Activated CD4-positive, alpha-beta memory T cell treated with anti-CD3 and anti-CD28 coated beads for 36 hours (primary cell): Measurements from ENCODE around the gene SERGEF. TPM values are rescaled to one million over a fixed set of nuclear protein-coding genes. Genes with fewer than 3 reads are reported as not detected.

ENCODE experiments used
- CTCF ChIA-PET: fragments of 350-600 bp; sonication (Branson Sonifier 250); formaldehyde crosslinking; loops from one replicate; lab custom pipeline; 2021; ENCODE audit warnings: antibody characterized with exemption, inconsistent platforms; lab: Charles Lee
- POLR2A ChIA-PET: fragments of 350-600 bp; sonication (Branson Sonifier 250); formaldehyde crosslinking; loops from one replicate; lab custom pipeline; 2021; ENCODE audit warnings: antibody characterized with exemption; lab: Charles Lee
- DNase-seq: peaks from one replicate; pipeline ENCODE4 v3.0.0-alpha.2; 2020
- H3K27ac Mint-ChIP-seq: one replicate; pipeline ENCODE4 v1.8.0; 2021; ENCODE audit warnings: mixed read lengths
- H3K27me3 Mint-ChIP-seq: one replicate; pipeline ENCODE4 v1.8.0; 2021; ENCODE audit warnings: mixed read lengths
- H3K36me3 Mint-ChIP-seq: one replicate; pipeline ENCODE4 v1.8.0; 2021; ENCODE audit warnings: mixed read lengths
- H3K4me1 Mint-ChIP-seq: one replicate; pipeline ENCODE4 v1.8.0; 2021; ENCODE audit warnings: low read depth, mixed read lengths
- H3K4me3 Mint-ChIP-seq: one replicate; pipeline ENCODE4 v1.8.0; 2021; ENCODE audit warnings: mild to moderate bottlenecking, mixed read lengths
- H3K9me3 Mint-ChIP-seq: one replicate; pipeline ENCODE4 v1.8.0; 2021; ENCODE audit warnings: mixed read lengths
- intact Hi-C: fragments of 100-400 bp; cut with micrococcal nuclease; formaldehyde crosslinking; loops from one replicate; pipeline ENCODE4 v1.15.1; 2023
- total RNA-seq, 2 experiments: library from RNA; stranded (reverse); gene quantifications; one replicate each; pipeline ENCODE4 v1.2.3, GENCODE V29; 2021

The SERGEF gene
- total RNA-seq, 2 experiments from 2014 or later = 42.7 to 44.2 TPM

DNA sequence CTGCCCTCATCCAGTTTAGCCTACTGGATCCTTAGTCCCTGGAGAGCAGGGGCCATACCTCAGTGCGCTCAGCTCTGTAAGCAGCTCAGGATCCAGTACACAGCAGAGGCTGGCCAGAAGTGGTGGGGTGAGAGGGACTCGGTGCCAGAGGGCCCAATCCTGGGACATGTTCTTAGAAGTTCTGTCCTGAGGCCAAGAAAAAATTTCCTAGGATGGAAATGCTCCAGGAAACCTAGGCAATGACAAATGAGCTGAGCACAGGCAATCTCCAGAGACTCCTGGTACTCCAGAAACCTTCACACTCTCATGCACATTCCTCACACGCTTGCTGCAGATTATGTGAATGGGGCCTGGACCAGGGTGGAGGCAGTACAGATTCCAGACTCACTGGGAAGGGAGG lies 89.6 kb downstream of the SERGEF start:
- H3K4me1 Mint-ChIP-seq = no peaks in the 10 kb centered on the region
- peaks cover 24% of the 10 kb centered on the region for H3K36me3 Mint-ChIP-seq
- intact Hi-C loops = no loop called here
- H3K27me3 Mint-ChIP-seq = no peaks in the 10 kb centered on the region
- no peaks in the 10 kb centered on the region for H3K9me3 Mint-ChIP-seq
- no peak overlapping the region for H3K4me3 Mint-ChIP-seq
- ChIA-PET CTCF (no interaction called here), POLR2A (no interaction called here)
- no peak overlapping the region for H3K27ac Mint-ChIP-seq
- DNase-seq = no peak

DNA sequence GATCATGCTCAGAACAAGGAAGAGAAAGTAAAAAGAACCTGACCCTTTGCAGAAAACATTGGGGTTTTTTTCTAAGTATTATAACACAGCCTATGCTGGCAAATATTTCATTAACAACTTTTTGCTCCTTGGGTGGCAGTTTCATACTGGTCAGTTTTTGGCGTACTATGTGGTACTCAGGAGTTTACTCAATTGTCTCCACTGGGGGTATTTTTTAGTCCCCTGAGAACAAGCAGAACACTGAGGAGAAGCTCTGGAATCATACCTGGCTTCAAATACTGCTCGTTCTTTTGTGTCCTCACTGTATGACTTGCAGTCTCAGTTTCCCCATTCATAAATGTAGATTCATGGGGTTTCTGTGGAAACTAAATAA lies 90.4 kb downstream of the SERGEF start:
- DNase-seq = no peak
- Mint-ChIP-seq H3K36me3 (peaks cover 27% of the 10 kb centered on the region), H3K27ac (no peak overlapping the region), H3K4me1 (no peaks in the 10 kb centered on the region), H3K9me3 (no peaks in the 10 kb centered on the region), H3K4me3 (no peak overlapping the region), H3K27me3 (no peaks in the 10 kb centered on the region)
- intact Hi-C loops = no loop called here
- ChIA-PET POLR2A (no interaction called here), CTCF (no interaction called here)

- H3K27ac Mint-ChIP-seq = no peak overlapping the region
- DNase-seq = no peak
- POLR2A ChIA-PET = no interaction called here
- H3K9me3 Mint-ChIP-seq = no peaks in the 10 kb centered on the region
- intact Hi-C loops = no loop called here
- CTCF ChIA-PET = no interaction called here
- H3K27me3 Mint-ChIP-seq = no peaks in the 10 kb centered on the region
- no peak overlapping the region for H3K4me3 Mint-ChIP-seq
- no peaks in the 10 kb centered on the region for H3K4me1 Mint-ChIP-seq
- peaks cover 29% of the 10 kb centered on the region for H3K36me3 Mint-ChIP-seq
These were observed 91.0 kb downstream of the SERGEF start for GRCh38 chr11:17921659-17922415.

GRCh38 chr11:17918049-17918605 lies 94.7 kb downstream of the SERGEF start:
- Mint-ChIP-seq H3K27me3 (no peaks in the 10 kb centered on the region), H3K36me3 (peaks cover 33% of the 10 kb centered on the region), H3K9me3 (no peaks in the 10 kb centered on the region), H3K4me1 (peaks cover 5% of the 10 kb centered on the region), H3K4me3 (no peak overlapping the region), H3K27ac (no peak overlapping the region)
- intact Hi-C loops = no loop called here
- CTCF ChIA-PET = no interaction called here
- POLR2A ChIA-PET = no interaction called here
- no peak for DNase-seq

DNA sequence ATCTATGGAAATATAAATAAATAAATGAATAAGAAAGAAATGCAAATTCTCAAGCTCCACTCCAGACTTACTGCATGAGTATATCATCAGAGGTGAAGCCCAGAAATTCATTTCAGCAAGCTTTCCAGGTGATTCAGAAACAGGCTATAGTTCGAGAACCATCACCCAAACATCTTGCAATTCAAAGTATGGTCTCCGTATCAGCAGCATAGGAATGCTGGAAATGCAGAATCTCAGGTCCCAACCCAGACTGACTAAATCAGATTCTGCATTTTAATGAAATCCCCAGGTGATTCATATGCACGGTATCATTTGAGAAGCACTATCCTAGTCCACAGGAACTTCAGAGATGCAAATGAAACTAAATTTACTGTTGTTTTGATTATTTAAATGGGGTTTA lies 95.3 kb downstream of the SERGEF start:
- Mint-ChIP-seq H3K27ac (no peak overlapping the region), H3K9me3 (no peaks in the 10 kb centered on the region), H3K36me3 (peaks cover 33% of the 10 kb centered on the region), H3K27me3 (no peaks in the 10 kb centered on the region), H3K4me1 (peaks cover 5% of the 10 kb centered on the region), H3K4me3 (no peak overlapping the region)
- intact Hi-C loops = no loop called here
- POLR2A ChIA-PET = no interaction called here
- CTCF ChIA-PET = no interaction called here
- no peak for DNase-seq

DNA sequence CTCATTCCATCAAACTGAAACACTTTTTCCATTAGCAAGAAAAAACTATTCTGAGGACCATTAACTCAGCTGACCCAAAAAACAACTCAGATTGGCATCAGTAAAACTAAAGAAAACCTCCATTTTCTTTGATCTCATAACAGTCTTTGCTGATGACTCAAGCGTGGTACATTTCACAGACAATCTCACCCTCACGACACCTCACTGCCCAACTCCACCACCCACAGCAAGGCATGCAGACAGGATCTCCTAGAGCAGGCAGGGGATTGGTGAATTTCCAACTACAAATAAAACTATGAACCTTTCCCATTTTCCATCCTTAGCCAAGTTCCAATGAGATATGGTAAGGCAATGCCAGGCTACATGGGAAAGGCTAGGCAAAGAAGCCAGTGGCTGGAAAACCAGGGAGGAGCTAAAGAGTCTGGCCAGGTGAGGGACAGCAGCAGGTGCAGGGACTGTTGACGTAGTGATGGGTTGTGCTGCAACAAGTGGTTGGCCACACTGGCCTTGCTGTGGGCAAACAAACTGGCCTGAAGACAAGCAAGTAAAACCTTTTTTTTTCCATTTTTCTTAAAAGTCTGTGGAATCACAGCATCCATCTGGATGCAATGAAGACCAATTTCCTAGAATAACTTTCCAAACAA lies 97.2 kb downstream of the SERGEF start:
- POLR2A ChIA-PET = no interaction called here
- H3K4me1 Mint-ChIP-seq = peaks cover 5% of the 10 kb centered on the region
- no peak overlapping the region for H3K27ac Mint-ChIP-seq
- intact Hi-C loops = no loop called here
- H3K9me3 Mint-ChIP-seq = no peaks in the 10 kb centered on the region
- H3K4me3 Mint-ChIP-seq = no peak overlapping the region
- peaks cover 31% of the 10 kb centered on the region for H3K36me3 Mint-ChIP-seq
- H3K27me3 Mint-ChIP-seq = no peaks in the 10 kb centered on the region
- peak; percentile 18 for DNase-seq
- CTCF ChIA-PET = no interaction called here

DNA sequence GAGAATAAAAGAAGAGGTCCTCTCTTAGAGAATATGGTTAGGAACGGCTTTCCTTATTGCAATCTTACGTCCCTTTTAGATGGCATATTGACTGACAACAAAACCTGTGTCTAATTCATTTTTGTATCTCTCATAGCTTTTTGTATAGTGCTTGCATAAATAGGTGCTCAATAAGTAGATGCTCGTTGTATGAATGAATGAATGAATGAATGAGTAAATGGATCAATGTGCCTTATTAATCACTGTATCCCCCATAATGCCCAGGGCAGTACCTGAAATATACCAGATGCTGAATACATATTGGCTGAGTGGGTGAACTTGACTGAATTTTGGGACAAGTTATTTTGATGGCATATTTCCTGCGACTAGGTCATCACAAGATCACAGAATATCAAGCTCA lies 97.9 kb downstream of the SERGEF start:
- H3K4me1 Mint-ChIP-seq = peaks cover 5% of the 10 kb centered on the region
- H3K27ac Mint-ChIP-seq = no peak overlapping the region
- no peaks in the 10 kb centered on the region for H3K9me3 Mint-ChIP-seq
- no peak for DNase-seq
- POLR2A ChIA-PET = no interaction called here
- no peaks in the 10 kb centered on the region for H3K27me3 Mint-ChIP-seq
- intact Hi-C loops = no loop called here
- H3K4me3 Mint-ChIP-seq = no peak overlapping the region
- CTCF ChIA-PET = no interaction called here
- H3K36me3 Mint-ChIP-seq = peaks cover 28% of the 10 kb centered on the region

GRCh38 chr11:17907046-17907445 lies 105.8 kb downstream of the SERGEF start:
- Mint-ChIP-seq H3K4me3 (no peak overlapping the region), H3K9me3 (no peaks in the 10 kb centered on the region), H3K36me3 (peaks cover 2% of the 10 kb centered on the region), H3K27me3 (no peaks in the 10 kb centered on the region), H3K27ac (no peak overlapping the region), H3K4me1 (no peaks in the 10 kb centered on the region)
- intact Hi-C loops = no loop called here
- ChIA-PET CTCF (interaction anchor here (0.6 kb wide), 1 partner anchor 18 kb away, joined by 3 read pairs; no protein-coding TSS in a partner anchor), POLR2A (no interaction called here)
- no peak for DNase-seq

GRCh38 chr11:17906436-17906835 lies 106.4 kb downstream of the SERGEF start:
- peaks cover 2% of the 10 kb centered on the region for H3K36me3 Mint-ChIP-seq
- intact Hi-C loops = no loop called here
- no peak overlapping the region for H3K27ac Mint-ChIP-seq
- H3K4me3 Mint-ChIP-seq = no peak overlapping the region
- POLR2A ChIA-PET = no interaction called here
- no peaks in the 10 kb centered on the region for H3K4me1 Mint-ChIP-seq
- no peaks in the 10 kb centered on the region for H3K27me3 Mint-ChIP-seq
- peak; percentile 13 for DNase-seq
- no peaks in the 10 kb centered on the region for H3K9me3 Mint-ChIP-seq
- CTCF ChIA-PET = interaction anchor here (0.7 to 1.4 kb wide), 2 partner anchors 42 to 176 kb away, joined by 3 to 4 read pairs; no protein-coding TSS in a partner anchor

DNA sequence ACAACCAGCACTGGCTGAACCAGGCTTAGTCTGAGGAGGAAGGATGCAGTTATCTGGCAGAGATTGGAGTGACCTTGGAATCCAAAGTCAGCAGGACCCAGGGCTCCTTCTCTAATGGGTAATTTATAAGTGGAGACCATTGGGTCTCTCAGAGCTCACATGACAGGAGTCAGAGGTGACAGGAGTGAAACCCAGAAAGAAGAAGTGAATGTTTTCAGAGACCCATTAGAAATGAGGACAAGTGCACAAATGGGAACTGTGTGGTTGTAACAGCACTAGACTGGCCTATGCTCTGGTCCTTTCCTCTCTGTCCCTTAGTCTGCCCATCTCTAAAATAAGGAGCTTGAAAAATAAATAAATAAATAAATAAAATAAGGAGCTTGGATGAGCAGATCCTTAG lies 107.4 kb downstream of the SERGEF start:
- no peak overlapping the region for H3K27ac Mint-ChIP-seq
- CTCF ChIA-PET = interaction anchor here (1.4 kb wide), 1 partner anchor 175 kb away, joined by 3 read pairs; no protein-coding TSS in a partner anchor
- POLR2A ChIA-PET = no interaction called here
- intact Hi-C loops = no loop called here
- peaks cover 4% of the 10 kb centered on the region for H3K36me3 Mint-ChIP-seq
- no peaks in the 10 kb centered on the region for H3K9me3 Mint-ChIP-seq
- no peaks in the 10 kb centered on the region for H3K4me1 Mint-ChIP-seq
- DNase-seq = no peak
- H3K27me3 Mint-ChIP-seq = no peaks in the 10 kb centered on the region
- H3K4me3 Mint-ChIP-seq = no peak overlapping the region

DNA sequence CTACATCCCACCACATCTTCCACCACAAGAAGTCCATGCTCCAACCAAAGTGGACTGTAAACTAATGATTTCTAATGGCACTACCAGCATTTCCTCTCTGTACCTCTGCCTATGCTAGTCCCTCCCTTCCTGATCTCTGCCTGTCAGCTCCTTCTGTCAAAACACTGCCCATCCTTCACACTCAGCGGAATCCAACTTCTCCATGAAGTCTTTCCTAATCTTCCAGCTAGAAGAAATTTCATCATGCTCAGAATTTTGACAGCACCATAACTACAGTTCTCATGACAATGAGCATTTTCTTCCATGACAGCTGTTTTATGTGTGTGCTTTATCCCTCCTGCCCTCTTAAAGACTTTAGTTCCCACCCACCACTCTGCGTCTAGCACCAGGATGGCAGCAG lies 111.4 kb downstream of the SERGEF start:
- CTCF ChIA-PET = no interaction called here
- POLR2A ChIA-PET = no interaction called here
- Mint-ChIP-seq H3K27me3 (no peaks in the 10 kb centered on the region), H3K9me3 (no peaks in the 10 kb centered on the region), H3K27ac (no peak overlapping the region), H3K36me3 (peaks cover 4% of the 10 kb centered on the region), H3K4me1 (no peaks in the 10 kb centered on the region), H3K4me3 (no peak overlapping the region)
- intact Hi-C loops = no loop called here
- DNase-seq = no peak

DNA sequence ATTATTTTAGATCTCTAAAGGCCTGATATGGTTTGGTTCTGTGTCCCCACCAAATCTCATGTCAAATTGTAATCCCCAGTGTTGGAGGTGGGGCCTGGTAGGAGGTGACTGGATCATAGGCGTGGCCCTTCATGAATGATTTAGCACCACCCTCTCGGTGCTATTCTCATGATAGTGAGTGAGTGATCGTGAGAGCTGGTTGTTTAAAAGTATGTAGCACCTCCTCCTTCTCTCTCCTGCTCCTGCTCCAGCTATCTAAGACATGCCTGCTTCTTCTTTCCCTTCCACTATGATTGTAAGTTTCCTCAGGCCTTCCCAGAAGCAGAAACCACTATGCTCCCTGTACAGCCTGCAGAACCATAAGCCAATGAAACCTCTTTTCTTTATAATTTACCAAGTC lies 114.1 kb downstream of the SERGEF start:
- Mint-ChIP-seq H3K9me3 (no peaks in the 10 kb centered on the region), H3K27ac (no peak overlapping the region), H3K36me3 (peaks cover 2% of the 10 kb centered on the region), H3K4me3 (no peak overlapping the region), H3K27me3 (no peaks in the 10 kb centered on the region), H3K4me1 (no peaks in the 10 kb centered on the region)
- CTCF ChIA-PET = no interaction called here
- no peak for DNase-seq
- intact Hi-C loops = no loop called here
- POLR2A ChIA-PET = no interaction called here
